D721Med (cell line): ENCODE measurements around the gene KRTAP12-1.
"Not testable (repeated sequence)": the region's sequence is repeated elsewhere in the genome, so short reads cannot be mapped to it uniquely, and the experiment has no call there.

Experiments used
- DNase-seq: peaks from one replicate; pipeline ENCODE4 v3.0.0; 2011; ENCODE audit warnings: low spot score; ENCODE audit not compliant: insufficient read length
- FAIRE-seq: peaks from 2 replicates; lab custom pipeline; 2011; peaks lifted over from hg19 to GRCh38; lab: Jason Lieb, UNC
- TF ChIP-seq, protein P1 (sequence below): IDR thresholded peaks from 2 replicates; pipeline ENCODE4 v1.5.1; 2012; ENCODE audit warnings: mild to moderate bottlenecking, control low read depth; ENCODE audit not compliant: insufficient read depth; ENCODE audit errors: missing control alignments

The KRTAP12-1 gene

DNA sequence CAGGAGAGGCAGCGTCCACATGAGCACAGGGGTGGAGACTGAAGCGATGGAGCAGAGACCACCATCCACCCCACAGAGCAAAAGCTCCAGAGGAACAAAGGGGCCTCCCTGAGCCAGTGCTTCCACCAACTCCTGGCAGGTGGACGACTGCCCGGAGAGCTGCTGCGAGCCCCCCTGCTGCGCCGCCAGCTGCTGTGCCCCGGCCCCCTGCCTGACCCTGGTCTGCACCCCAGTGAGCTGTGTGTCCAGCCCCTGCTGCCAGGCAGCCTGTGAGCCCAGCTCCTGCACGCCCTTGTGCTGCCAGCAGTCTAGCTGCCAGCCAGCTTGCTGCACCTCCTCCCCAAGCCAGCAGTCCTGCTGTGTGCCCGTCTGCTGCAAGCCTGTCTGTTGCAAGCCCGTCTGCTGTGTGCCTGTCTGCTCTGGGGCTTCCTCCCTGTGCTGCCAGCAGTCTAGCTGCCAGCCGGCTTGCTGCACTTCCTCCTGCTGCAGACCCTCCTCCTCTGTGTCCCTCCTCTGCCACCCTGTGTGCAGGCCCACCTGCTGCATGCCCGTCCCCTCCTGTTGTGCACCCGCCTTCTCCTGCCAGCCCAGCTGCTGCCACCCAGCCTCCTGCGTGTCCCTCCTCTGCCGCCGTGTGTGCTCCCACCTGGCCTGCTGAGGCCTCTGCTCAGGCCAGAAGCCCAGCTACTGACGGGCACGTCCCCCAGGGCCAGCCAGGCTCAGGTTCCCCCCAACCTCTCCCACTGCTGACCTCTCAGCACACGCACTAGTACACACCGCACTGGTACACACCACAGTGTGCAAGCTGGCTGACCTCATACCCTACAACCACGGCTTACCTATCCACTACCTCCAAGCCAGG, 20.4 kb upstream of the KRTAP12-1 start:
- FAIRE-seq, result no peak
- DNase-seq, result no peak

DNA sequence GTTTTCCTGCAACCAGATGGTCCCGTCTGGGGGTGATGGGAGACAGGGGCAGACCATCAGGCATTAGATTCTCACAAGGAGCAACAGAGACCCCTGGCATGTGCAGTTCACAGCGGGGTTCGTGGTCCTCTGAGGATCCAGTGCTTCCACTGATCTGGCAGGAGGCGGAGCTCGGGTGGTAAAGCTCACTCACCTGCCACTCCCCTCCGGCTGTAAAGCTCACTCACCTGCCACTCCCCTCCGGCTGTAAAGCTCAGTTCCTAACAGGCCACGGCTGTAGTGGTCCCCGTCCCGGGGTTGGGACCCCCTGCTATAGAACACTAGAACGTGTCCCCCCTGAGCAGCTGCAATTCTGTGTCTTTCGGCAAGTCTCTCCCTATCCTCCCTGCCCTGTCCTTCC, 19.6 kb upstream of the KRTAP12-1 start:
- no peak for DNase-seq
- TF ChIP-seq, protein P1, sequence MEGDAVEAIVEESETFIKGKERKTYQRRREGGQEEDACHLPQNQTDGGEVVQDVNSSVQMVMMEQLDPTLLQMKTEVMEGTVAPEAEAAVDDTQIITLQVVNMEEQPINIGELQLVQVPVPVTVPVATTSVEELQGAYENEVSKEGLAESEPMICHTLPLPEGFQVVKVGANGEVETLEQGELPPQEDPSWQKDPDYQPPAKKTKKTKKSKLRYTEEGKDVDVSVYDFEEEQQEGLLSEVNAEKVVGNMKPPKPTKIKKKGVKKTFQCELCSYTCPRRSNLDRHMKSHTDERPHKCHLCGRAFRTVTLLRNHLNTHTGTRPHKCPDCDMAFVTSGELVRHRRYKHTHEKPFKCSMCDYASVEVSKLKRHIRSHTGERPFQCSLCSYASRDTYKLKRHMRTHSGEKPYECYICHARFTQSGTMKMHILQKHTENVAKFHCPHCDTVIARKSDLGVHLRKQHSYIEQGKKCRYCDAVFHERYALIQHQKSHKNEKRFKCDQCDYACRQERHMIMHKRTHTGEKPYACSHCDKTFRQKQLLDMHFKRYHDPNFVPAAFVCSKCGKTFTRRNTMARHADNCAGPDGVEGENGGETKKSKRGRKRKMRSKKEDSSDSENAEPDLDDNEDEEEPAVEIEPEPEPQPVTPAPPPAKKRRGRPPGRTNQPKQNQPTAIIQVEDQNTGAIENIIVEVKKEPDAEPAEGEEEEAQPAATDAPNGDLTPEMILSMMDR, result no peak
- no peak for FAIRE-seq

More for the DNA sequence above, 20.4 kb upstream of the KRTAP12-1 start:
- TF ChIP-seq, protein P1, result no peak

DNA sequence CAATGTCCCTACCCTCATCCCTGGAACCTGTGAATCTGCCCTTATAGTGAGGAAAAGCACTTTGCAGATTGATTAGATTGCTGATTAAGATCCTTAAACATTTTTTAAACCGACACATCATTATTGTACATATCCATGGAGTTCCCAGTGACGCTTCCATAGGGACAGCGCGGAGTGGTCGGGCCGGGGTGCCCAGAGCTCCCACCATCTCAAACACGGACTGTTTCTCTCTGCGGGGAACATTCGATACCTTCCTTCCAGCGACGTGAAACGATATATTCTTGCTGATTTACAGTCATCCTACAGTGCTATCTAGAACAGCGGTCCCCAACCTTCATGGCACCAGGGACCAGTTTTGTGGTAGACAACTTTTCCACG, 19.0 kb upstream of the KRTAP12-1 start:
- TF ChIP-seq, protein P1, result no peak
- no peak for FAIRE-seq
- DNase-seq, result no peak

DNA sequence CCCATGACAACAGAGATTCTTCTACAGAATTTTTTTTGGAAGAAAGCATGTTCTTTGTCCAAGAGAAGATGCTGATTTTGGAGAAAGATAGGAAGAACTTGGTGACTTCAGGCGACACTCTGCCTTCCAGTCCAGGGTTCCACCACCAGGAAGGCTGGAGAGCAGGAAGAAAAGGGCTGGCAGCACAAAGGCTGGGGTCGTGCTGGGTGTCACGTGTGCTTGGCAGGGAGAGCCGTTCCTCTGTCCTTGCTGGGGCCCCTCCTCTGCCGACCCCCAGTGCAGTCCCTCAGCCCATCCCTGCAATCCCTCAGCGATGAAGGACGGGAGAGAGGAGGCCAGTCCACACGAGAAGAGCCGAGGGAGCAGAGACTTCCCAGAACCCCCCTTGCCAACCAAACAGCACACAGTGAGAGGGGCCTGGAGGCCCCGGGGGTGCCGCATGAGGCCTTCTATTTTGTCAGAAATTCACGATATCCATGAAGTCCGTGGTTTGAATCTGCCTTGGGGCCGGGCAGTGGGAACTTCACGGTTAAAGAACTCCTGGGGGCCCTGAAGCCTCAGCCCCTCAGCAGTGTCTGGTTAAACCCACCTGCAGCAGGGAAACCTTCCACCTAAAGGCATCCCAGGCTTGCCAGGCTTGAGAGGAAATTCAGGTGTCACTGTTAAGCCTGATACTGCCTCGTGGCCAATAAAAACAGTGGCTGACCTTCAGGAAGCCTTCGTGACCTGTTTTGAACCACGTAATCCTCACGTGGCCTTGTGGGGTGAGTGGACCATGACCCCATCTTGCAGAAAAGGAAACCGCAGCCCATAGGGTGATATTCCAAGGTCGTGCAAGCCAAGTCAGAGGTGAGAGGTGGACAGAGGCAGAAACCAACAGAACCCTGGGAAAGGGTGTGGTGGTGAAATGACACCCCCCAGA, 18.4 kb upstream of the KRTAP12-1 start:
- TF ChIP-seq, protein P1, result no peak
- DNase-seq (no peak), FAIRE-seq (no peak)

DNA sequence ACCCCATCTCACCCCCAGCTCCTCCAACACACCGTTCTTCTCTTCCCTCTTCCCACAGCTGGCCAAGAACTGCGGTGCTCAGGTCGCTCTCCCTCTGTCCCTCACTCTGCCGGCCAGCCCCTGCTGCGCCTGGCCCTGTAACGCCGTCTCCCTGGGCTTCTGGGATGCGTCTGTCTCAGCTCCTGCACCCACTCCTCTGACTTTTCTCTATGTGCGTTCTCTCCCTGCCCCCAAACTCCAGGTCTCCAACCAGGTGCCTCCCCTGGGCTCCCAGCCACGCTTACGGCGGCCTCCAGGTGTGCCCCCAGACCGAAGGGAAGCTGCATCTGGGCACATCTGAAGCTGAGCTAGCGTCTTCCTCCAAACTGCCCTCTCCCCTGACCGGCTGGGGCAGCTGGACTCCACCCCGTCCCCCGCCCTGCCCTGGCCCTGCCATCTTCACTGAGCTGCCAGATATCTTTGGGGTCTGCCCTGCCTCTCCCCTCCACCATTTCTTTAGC, 17.6 kb upstream of the KRTAP12-1 start:
- TF ChIP-seq, protein P1, result no peak
- no peak for DNase-seq
- no peak for FAIRE-seq

DNA sequence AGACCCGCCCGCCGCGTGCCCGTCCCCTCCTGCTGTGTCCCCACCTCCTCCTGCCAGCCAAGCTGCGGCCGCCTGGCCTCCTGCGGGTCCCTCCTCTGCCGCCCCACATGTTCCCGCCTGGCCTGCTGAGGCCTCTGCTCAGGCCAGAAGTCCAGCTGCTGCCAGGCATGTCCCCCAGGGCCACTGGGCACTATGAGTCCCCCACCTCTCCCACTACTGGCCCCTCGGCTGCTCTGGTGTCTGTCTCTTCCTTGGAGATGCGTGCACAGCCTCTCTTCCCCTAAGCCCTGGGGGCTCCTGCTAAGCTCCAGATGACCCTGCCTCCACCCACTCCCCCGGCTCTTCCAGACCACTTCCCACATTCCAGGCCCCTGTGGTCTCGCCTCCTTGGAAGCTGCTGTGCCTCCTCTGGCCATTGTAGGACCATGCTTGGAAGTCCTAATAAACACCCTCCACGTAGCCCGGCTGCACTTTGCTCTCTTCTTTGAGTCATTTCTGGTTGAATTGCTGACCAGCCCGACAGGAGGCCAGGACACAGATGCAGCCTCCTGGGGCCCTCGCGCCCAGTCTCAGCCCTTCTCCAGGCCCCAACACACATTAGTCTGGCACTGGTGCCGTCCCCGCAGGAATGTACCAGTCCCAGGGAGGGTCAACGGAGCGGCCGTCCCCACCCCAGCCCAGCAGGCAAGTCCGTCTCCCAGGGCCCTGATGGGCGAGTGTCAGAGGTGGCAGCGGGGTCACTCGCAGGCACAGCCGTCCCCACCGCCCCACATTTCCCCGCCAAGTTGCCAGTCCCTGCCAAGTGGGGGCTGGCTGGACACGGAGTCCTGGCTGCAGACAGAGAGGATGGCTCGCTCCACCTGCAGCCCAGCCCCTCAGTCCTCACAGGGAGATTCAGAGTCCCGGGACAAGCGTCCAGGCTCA, 16.1 kb upstream of the KRTAP12-1 start:
- DNase-seq, result no peak
- TF ChIP-seq, protein P1, result no peak
- no peak for FAIRE-seq

DNA sequence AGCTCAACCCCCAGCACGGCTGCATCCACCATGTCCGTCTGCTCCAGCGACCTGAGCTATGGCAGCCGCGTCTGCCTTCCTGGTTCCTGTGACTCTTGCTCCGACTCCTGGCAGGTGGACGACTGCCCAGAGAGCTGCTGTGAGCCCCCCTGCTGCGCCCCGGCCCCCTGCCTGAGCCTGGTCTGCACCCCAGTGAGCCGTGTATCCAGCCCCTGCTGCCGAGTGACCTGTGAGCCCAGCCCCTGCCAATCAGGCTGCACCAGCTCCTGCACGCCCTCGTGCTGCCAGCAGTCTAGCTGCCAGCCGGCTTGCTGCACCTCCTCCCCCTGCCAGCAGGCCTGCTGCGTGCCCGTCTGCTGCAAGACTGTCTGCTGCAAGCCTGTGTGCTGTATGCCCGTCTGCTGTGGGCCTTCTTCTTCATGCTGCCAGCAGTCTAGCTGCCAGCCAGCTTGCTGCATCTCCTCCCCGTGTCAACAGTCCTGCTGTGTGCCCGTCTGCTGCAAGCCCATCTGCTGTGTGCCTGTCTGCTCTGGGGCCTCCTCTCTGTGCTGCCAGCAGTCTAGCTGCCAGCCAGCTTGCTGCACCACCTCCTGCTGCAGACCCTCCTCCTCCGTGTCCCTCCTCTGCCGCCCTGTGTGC, 15.3 kb upstream of the KRTAP12-1 start, which contains the start of gene KRTAP10-12:
TSS of gene KRTAP10-12 (plus strand) at position 1 of the 639 bp plus-strand sequence. CDS start at position 31, 30 bp downstream.
- FAIRE-seq, DNase-seq: not testable (repeated sequence)
